ENCODE results near the gene FERMT1.

Gene FERMT1

DNA sequence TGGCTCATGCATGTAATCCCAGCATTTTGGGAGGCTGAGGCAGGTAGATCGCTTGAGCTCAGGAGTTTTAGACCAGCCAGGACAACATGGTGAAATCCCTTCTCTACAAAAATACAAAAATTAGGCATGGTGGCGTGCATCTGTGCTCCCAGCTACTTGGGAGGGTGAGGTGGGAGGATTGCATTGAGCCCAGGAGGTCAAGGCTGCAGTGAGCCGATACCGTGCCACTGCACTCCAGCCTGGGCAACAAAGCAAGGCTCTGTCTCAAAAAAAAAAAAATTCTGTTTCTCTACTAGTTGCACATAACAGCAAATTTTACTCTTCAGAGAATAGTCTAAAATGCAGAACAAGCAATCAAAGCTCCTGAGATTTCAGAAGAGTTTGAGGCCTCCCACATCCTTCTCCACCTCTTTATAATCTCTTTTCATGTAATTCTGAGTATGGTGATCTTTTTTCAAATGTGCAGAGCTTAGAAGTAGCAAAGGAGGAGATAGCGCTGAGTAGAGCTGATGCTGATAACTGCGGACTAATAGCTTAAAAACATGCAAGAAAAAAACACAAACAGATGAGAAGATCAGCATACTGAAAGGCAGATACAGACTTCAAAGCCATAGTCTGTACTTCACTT lies 92.3 kb downstream of the FERMT1 start:
- TF ChIP-seq, protein P1, sequence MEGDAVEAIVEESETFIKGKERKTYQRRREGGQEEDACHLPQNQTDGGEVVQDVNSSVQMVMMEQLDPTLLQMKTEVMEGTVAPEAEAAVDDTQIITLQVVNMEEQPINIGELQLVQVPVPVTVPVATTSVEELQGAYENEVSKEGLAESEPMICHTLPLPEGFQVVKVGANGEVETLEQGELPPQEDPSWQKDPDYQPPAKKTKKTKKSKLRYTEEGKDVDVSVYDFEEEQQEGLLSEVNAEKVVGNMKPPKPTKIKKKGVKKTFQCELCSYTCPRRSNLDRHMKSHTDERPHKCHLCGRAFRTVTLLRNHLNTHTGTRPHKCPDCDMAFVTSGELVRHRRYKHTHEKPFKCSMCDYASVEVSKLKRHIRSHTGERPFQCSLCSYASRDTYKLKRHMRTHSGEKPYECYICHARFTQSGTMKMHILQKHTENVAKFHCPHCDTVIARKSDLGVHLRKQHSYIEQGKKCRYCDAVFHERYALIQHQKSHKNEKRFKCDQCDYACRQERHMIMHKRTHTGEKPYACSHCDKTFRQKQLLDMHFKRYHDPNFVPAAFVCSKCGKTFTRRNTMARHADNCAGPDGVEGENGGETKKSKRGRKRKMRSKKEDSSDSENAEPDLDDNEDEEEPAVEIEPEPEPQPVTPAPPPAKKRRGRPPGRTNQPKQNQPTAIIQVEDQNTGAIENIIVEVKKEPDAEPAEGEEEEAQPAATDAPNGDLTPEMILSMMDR (IDR thresholded peaks at IDR 0.05; ENCODE audit: low read depth, low read length), result no peak
- no peak for DNase-seq (ENCODE audit: extremely low read depth, low read depth)

DNA sequence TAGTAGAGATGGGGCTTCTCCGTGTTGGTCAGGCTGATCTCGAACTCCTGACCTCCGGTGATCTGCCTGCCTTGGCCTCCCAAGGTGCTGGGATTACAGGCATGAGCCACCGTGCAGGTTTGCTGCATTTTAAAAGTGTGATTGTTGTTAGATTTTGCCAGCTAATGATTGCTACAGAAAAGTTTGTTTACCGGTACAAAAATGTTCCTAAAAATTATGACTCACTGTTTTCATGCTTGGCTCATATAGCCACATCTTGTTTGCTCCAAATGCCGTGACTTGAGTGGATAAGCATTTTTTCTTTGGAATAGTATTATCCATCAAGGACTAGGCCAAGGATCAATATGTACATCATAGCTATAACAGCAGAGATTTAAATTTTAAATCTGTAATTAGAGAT lies 93.3 kb downstream of the FERMT1 start:
- TF ChIP-seq, protein P1 (IDR thresholded peaks at IDR 0.05; ENCODE audit: low read depth, low read length), result no peak

DNA sequence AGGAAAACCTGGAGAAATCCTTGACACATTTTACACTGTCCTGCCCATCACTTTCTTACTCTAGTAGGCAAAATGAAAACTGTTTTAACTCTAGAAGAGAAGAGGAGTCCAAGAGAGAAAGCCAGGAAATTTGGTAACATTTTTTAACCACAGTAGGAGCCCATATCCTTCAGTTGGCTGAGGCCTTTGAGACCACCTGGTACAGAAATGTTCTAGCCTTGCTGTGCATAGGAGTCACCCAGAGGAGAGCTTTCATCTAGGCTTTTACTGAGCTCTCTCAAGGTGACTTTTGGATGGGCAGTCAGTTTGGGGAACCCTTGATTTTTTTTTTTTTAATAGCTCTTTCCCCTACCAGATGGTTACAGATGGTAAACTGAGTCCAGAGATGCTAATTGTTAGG lies 94.0 kb downstream of the FERMT1 start:
- TF ChIP-seq, protein P1 (IDR thresholded peaks at IDR 0.05; ENCODE audit: low read depth, low read length), result no peak
- no peak for DNase-seq (ENCODE audit: extremely low read depth, low read depth)

More for the DNA sequence above, 93.3 kb downstream of the FERMT1 start:
- DNase-seq (ENCODE audit: extremely low read depth, low read depth), result no peak

DNA sequence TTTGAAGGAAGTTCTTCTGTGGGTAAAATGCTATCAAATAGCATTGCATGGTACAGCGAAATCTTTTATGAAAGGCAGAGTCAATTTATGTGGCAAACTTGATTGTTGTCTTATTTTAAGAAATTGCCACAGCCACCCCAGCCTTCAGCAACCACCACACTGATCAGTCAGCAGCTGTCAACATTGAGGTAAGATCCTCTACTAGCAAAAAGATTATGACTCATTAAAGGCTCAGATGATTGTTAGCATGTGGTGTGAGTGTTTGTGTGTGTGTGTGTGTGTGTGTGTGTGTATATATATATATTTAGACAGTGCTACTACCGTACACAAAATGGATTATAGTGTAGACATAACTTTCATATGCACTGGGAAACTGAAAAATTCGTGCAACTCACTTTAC lies 96.8 kb downstream of the FERMT1 start:
- TF ChIP-seq, protein P1 (IDR thresholded peaks at IDR 0.05; ENCODE audit: low read depth, low read length), result no peak
- DNase-seq (ENCODE audit: extremely low read depth, low read depth), result no peak
